GM12878 (cell line): ENCODE measurements around the gene ZNF146.

ENCODE experiments used
- CHD2 ChIP-seq: IDR thresholded peaks from 2 replicates; pipeline ENCODE4 v1.6.1; 2011; ENCODE audit warnings: low read depth, low read length, improper control_type of control experiment, borderline replicate concordance
- E2F4 ChIP-seq: IDR thresholded peaks from 2 replicates; pipeline ENCODE4 v1.6.1; 2012; ENCODE audit warnings: low read depth, low read length, improper control_type of control experiment
- EZH2 ChIP-seq: IDR thresholded peaks from 2 replicates; pipeline ENCODE4 v1.6.1; 2012; ENCODE audit warnings: low read depth, mild to moderate bottlenecking, control low read depth, inconsistent platforms, low read length, borderline replicate concordance; ENCODE audit not compliant: control insufficient read depth
- JUNB ChIP-seq: IDR thresholded peaks from 2 replicates; pipeline ENCODE4 v1.6.1; 2016; ENCODE audit warnings: antibody characterized with exemption, mild to moderate bottlenecking
- PAX5 ChIP-seq: IDR thresholded peaks from 2 replicates; pipeline ENCODE4 v1.6.1; 2011; ENCODE audit warnings: low read depth, low read length, borderline replicate concordance
- POLR2A ChIP-seq: IDR thresholded peaks from 2 replicates; pipeline ENCODE4 v1.6.1; 2011; ENCODE audit warnings: low read depth, mild to moderate bottlenecking, low read length
- POLR2AphosphoS5 ChIP-seq: IDR thresholded peaks from 2 replicates; pipeline ENCODE4 v1.6.1; 2011; ENCODE audit warnings: mild to moderate bottlenecking, low read length, inconsistent platforms
- REST ChIP-seq: IDR thresholded peaks from 2 replicates; pipeline ENCODE4 v1.6.1; 2012; ENCODE audit warnings: mild to moderate bottlenecking, low read depth, low read length
- SREBF2 ChIP-seq: IDR thresholded peaks from 2 replicates; pipeline ENCODE4 v1.6.1; 2012; ENCODE audit warnings: mild to moderate bottlenecking, low read length
- TAF1 ChIP-seq: IDR thresholded peaks from 2 replicates; pipeline ENCODE4 v1.6.1; 2011; ENCODE audit warnings: mild to moderate bottlenecking, low read depth, low read length, borderline replicate concordance
- ZNF274 ChIP-seq: IDR thresholded peaks from one replicate; pipeline ENCODE4 v1.8.0; 2011; ENCODE audit not compliant: insufficient read length, insufficient read depth
- TF ChIP-seq, protein P1 (sequence below): fragments of 450-650 bp; conservative IDR thresholded peaks from 2 replicates; pipeline ENCODE4 v1.6.1; 2017; ENCODE audit warnings: mild to moderate bottlenecking, moderate library complexity
- TF ChIP-seq, protein P2 (sequence below), 3 experiments: IDR thresholded peaks in 2 of 3; conservative IDR thresholded peaks in 1 of 3; 2 replicates each; pipeline ENCODE4 v1.5.1; 2011; ENCODE audit warnings: low read depth in 3 of 3, low read length in 3 of 3, mild to moderate bottlenecking in 3 of 3, control low read depth in 2 of 3, moderate library complexity in 2 of 3, inconsistent platforms in 1 of 3, mixed read lengths in 1 of 3; ENCODE audit not compliant: control insufficient read depth in 2 of 3, insufficient read depth in 1 of 3; ENCODE audit errors: extremely low read depth in 1 of 3

- no peak for TF ChIP-seq POLR2A
- no peak for TF ChIP-seq REST
- TF ChIP-seq SREBF2 = no peak
- TF ChIP-seq ZNF274 = no peak
- no peak for TF ChIP-seq PAX5
- TF ChIP-seq POLR2AphosphoS5 = no peak
- TF ChIP-seq, protein P1, sequence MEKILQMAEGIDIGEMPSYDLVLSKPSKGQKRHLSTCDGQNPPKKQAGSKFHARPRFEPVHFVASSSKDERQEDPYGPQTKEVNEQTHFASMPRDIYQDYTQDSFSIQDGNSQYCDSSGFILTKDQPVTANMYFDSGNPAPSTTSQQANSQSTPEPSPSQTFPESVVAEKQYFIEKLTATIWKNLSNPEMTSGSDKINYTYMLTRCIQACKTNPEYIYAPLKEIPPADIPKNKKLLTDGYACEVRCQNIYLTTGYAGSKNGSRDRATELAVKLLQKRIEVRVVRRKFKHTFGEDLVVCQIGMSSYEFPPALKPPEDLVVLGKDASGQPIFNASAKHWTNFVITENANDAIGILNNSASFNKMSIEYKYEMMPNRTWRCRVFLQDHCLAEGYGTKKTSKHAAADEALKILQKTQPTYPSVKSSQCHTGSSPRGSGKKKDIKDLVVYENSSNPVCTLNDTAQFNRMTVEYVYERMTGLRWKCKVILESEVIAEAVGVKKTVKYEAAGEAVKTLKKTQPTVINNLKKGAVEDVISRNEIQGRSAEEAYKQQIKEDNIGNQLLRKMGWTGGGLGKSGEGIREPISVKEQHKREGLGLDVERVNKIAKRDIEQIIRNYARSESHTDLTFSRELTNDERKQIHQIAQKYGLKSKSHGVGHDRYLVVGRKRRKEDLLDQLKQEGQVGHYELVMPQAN = no peak
- no peak for TF ChIP-seq TAF1
- TF ChIP-seq EZH2 = no peak
- TF ChIP-seq CHD2 = no peak
- TF ChIP-seq, protein P2, sequence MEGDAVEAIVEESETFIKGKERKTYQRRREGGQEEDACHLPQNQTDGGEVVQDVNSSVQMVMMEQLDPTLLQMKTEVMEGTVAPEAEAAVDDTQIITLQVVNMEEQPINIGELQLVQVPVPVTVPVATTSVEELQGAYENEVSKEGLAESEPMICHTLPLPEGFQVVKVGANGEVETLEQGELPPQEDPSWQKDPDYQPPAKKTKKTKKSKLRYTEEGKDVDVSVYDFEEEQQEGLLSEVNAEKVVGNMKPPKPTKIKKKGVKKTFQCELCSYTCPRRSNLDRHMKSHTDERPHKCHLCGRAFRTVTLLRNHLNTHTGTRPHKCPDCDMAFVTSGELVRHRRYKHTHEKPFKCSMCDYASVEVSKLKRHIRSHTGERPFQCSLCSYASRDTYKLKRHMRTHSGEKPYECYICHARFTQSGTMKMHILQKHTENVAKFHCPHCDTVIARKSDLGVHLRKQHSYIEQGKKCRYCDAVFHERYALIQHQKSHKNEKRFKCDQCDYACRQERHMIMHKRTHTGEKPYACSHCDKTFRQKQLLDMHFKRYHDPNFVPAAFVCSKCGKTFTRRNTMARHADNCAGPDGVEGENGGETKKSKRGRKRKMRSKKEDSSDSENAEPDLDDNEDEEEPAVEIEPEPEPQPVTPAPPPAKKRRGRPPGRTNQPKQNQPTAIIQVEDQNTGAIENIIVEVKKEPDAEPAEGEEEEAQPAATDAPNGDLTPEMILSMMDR (IDR thresholded peaks at IDR 0.05 in 2 of 3, conservative IDR thresholded peaks at IDR 0.05 in 1 of 3; ENCODE audit: control insufficient read depth in 2 of 3, extremely low read depth in 1 of 3, insufficient read depth in 1 of 3, low read depth in 3 of 3, low read length in 3 of 3) = no peak
- TF ChIP-seq JUNB = no peak
- TF ChIP-seq E2F4 = no peak
Measured at GRCh38 chr19:36257520-36257876, 42.6 kb downstream of the ZNF146 start.
